ENCODE results near the gene PKD1.
"Not testable (repeated sequence)": the region's sequence is repeated elsewhere in the genome, so short reads cannot be mapped to it uniquely, and the experiment has no call there.

DNA sequence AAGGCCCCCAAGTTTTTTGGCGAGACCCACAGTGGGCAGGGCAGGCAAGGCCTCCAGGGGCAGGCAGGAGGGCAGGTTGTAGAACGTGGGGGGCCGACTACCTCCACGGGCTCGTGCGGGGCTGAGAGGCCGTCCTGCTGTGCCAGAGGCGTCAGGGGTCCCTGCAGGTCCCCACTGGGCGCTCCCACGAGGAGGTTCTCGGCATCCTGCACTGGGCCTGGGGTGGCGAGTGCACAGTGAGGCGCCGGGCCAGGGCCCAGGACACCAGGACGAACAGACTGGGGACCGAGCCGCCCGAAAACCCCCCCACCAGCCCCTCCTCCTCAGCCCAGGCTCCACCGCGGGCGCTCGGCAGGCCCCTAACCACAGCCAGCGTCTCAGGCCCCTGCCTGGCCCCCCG lies 19.3 kb downstream of the PKD1 start:
- not testable (repeated sequence) for TF ChIP-seq SUZ12, ZNF384 (IDR thresholded peaks at IDR 0.05)
